Measurements from ENCODE around the gene DCAF17. TPM values are rescaled to one million over a fixed set of nuclear protein-coding genes. Genes with fewer than 3 reads are reported as not detected.

The DCAF17 gene
- 18.5 TPM for total RNA-seq
- 4.9 TPM for polyA plus RNA-seq (ENCODE audit: insufficient read depth, low read depth, low replicate concordance)
- long read RNA-seq, donor 1, partial matches to known transcripts, result 0 of 1 reads
- long read RNA-seq, donor 1, other reads (novel, unspliced or antisense), result 0 of 1 reads
- long read RNA-seq, donor 2, partial matches to known transcripts, result 0 of 1 reads
- long read RNA-seq, donor 2, other reads (novel, unspliced or antisense), result 0 of 1 reads
- long read RNA-seq, donor 3, partial matches to known transcripts, result 0 of 2 reads
- long read RNA-seq, donor 3, other reads (novel, unspliced or antisense), result 0 of 2 reads
- long read RNA-seq, donor 4, full-length matches to known transcripts, result 3 of 3 reads
- long read RNA-seq, donor 4, partial matches to known transcripts, result 0 of 3 reads
- long read RNA-seq, donor 4, other reads (novel, unspliced or antisense), result 0 of 3 reads
- long read RNA-seq, donor 5, result 0 reads
- long read RNA-seq, donor 6, full-length matches to known transcripts, result 3 of 3 reads
- long read RNA-seq, donor 6, partial matches to known transcripts, result 0 of 3 reads
- long read RNA-seq, donor 6, other reads (novel, unspliced or antisense), result 0 of 3 reads
- long read RNA-seq, donor 7, full-length matches to known transcripts, result 2 of 6 reads
- long read RNA-seq, donor 7, partial matches to known transcripts, result 0 of 6 reads
- long read RNA-seq, donor 7, other reads (novel, unspliced or antisense), result 4 of 6 reads
- long read RNA-seq, donor 8, full-length matches to known transcripts, result 1 of 1 reads
- long read RNA-seq, donor 8, partial matches to known transcripts, result 0 of 1 reads
- long read RNA-seq, donor 8, other reads (novel, unspliced or antisense), result 0 of 1 reads
- long read RNA-seq, donor 9, result 0 reads
- long read RNA-seq, donor 10, full-length matches to known transcripts, result 3 of 10 reads
- long read RNA-seq, donor 10, partial matches to known transcripts, result 7 of 10 reads
- long read RNA-seq, donor 10, other reads (novel, unspliced or antisense), result 0 of 10 reads

GRCh38 chr2:171434013-171434989 is at the start of gene DCAF17:
DCAF17 (plus strand) TSS chr2:171434226; CDS start chr2:171434578, 352 bp downstream.
- H3K27me3 ChIP-seq (ENCODE audit: control insufficient read depth, insufficient read depth, low read length), result no peaks in the 10 kb centered on the region
- DNase-seq (peak; percentile 97 to 99 (median 98)), FAIRE-seq (no peak)
- peaks cover 2 to 7% (median 5%) of the 10 kb centered on the region in 3 donors for H3K36me3 ChIP-seq (ENCODE audit: control insufficient read depth in 2 of 3, insufficient read depth in 3 of 3, low read length in 3 of 3)
- TF ChIP-seq CTCF (IDR thresholded peaks at IDR 0.05; ENCODE audit: borderline replicate concordance, extremely low read depth, insufficient read depth), result peak; percentile 12
- H3K4me1 ChIP-seq (ENCODE audit: control insufficient read depth in 2 of 3, insufficient read depth in 2 of 3, low read depth in 1 of 3, low read length in 3 of 3), result peaks cover 0 to 5% (median 2%) of the 10 kb centered on the region in 3 donors
- H3K9me3 ChIP-seq (ENCODE audit: control insufficient read depth in 2 of 3, insufficient read depth in 1 of 3, low read length in 3 of 3), result no peaks in the 10 kb centered on the region
- H3K27ac ChIP-seq (ENCODE audit: low read depth in 2 of 2, low read length in 2 of 2), result peak within 1 kb of the TSS; percentile 88 to 93
- H3K9ac ChIP-seq (ENCODE audit: low read length in 3 of 3), result peak within 1 kb of the TSS; percentile 77 to 86 (median 82)
- intact Hi-C loops (cut with DNase I), result no loop called here
- peak within 1 kb of the TSS; percentile 74 to 94 (median 91) for H3K4me3 ChIP-seq (ENCODE audit: low read length in 3 of 3)

- TF ChIP-seq CTCF (IDR thresholded peaks at IDR 0.05; ENCODE audit: borderline replicate concordance, extremely low read depth, insufficient read depth), result no peak
- H3K9ac ChIP-seq (ENCODE audit: low read length in 3 of 3), result no peak overlapping the region
- H3K9me3 ChIP-seq (ENCODE audit: control insufficient read depth in 2 of 3, insufficient read depth in 1 of 3, low read length in 3 of 3), result no peaks in the 10 kb centered on the region
- H3K27ac ChIP-seq (ENCODE audit: low read depth in 2 of 2, low read length in 2 of 2), result no peak overlapping the region
- intact Hi-C loops (cut with DNase I), result no loop called here
- FAIRE-seq (no peak), DNase-seq (no peak)
- no peaks in the 10 kb centered on the region for H3K27me3 ChIP-seq (ENCODE audit: control insufficient read depth, insufficient read depth, low read length)
- no peak overlapping the region for H3K4me3 ChIP-seq (ENCODE audit: low read length in 3 of 3)
- H3K36me3 ChIP-seq (ENCODE audit: control insufficient read depth in 2 of 3, insufficient read depth in 3 of 3, low read length in 3 of 3), result no peaks in the 10 kb centered on the region
- H3K4me1 ChIP-seq (ENCODE audit: control insufficient read depth in 2 of 3, insufficient read depth in 2 of 3, low read depth in 1 of 3, low read length in 3 of 3), result no peaks in the 10 kb centered on the region
Observed at GRCh38 chr2:171386627-171387026, 47.4 kb upstream of the DCAF17 start.

GRCh38 chr2:171387052-171387451 is 47.0 kb upstream of the DCAF17 start:
- no peaks in the 10 kb centered on the region for H3K4me1 ChIP-seq (ENCODE audit: control insufficient read depth in 2 of 3, insufficient read depth in 2 of 3, low read depth in 1 of 3, low read length in 3 of 3)

More at GRCh38 chr2:171387052-171387451, 47.0 kb upstream of the DCAF17 start:
- FAIRE-seq, result no peak
- Histone ChIP-seq H3K36me3 (ENCODE audit: control insufficient read depth in 2 of 3, insufficient read depth in 3 of 3, low read length in 3 of 3) (no peaks in the 10 kb centered on the region), H3K9ac (ENCODE audit: low read length in 3 of 3) (no peak overlapping the region), H3K9me3 (ENCODE audit: control insufficient read depth in 2 of 3, insufficient read depth in 1 of 3, low read length in 3 of 3) (no peaks in the 10 kb centered on the region), H3K4me3 (ENCODE audit: low read length in 3 of 3) (no peak overlapping the region), H3K27ac (ENCODE audit: low read depth in 2 of 2, low read length in 2 of 2) (no peak overlapping the region), H3K27me3 (ENCODE audit: control insufficient read depth, insufficient read depth, low read length) (no peaks in the 10 kb centered on the region)
- no peak for DNase-seq
- intact Hi-C loops (cut with DNase I), result no loop called here
- no peak for TF ChIP-seq CTCF (IDR thresholded peaks at IDR 0.05; ENCODE audit: borderline replicate concordance, extremely low read depth, insufficient read depth)
